ENCODE measurements around the gene CCDC188. TPM values are rescaled to one million over a fixed set of nuclear protein-coding genes. Genes with fewer than 3 reads are reported as not detected.
A peak's percentile ranks its signal among the peaks of the same experiment; 100 is the strongest.

CCDC188 gene
- total and polyA plus RNA-seq, 9 of the 15 experiments (the other 6 are each of a cell fraction or from before 2014, with no cell fraction given), result not detected

DNA sequence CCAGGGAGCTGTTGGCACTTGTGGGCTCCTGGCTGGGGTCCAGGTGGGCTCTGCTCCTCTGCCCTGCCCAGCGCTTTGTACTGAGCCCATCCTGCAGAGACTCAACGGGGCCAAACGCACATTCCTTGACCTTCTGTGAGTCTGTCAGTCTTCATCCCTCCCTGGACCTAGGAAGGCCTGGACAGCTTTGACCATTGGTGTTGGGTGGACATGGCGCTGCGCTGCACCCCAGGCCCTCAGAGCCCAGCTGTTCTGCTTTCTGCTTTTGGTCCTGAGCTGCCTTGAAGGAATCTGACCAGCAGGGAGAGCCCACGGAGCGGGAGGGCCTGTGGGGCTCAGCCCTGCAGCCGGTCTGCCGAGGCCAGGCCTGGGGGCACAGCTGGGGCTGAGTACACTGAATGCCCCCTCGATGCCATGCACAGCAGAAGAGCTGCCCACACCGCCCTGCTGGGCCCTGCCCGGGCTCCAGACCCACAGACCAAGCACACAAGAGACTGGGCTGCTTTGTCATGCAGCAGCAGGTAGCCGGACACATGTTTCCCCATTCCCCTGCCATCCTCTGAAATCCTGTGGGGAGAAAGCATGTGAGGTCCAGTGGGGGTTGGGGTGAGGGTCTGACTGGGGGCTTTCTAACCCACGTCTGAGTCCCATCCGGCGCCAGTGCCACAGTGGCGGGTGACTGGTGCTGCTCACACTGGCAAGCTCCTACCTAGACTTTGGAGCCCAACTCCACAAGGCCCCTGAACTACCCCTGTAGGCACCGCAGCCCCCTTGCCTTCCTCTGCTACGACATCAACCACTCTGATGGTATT is 24.1 kb upstream of the CCDC188 start (continued):
- TF ChIP-seq, protein P1, sequence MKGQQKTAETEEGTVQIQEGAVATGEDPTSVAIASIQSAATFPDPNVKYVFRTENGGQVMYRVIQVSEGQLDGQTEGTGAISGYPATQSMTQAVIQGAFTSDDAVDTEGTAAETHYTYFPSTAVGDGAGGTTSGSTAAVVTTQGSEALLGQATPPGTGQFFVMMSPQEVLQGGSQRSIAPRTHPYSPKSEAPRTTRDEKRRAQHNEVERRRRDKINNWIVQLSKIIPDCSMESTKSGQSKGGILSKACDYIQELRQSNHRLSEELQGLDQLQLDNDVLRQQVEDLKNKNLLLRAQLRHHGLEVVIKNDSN (CRISPR knock-in tag; IDR thresholded peaks at IDR 0.05), result 0 out of 2 replicates have a peak, but pooled peaks have one; percentile 40
- TF ChIP-seq ZFP36 (IDR thresholded peaks at IDR 0.05; ENCODE audit: low read depth, low read length, partially characterized antibody) (peak; percentile 50), DACH1 (IDR thresholded peaks at IDR 0.05; ENCODE audit: partially characterized antibody) (peak; percentile 80), BRCA1 (IDR thresholded peaks at IDR 0.05) (no peak), BRCA1 (CRISPR knock-in tag; IDR thresholded peaks at IDR 0.05) (0 out of 2 replicates have a peak, but pooled peaks have one; percentile 85), STAG1 (CRISPR knock-in tag; IDR thresholded peaks at IDR 0.05; ENCODE audit: borderline replicate concordance) (peak; percentile 24), CEBPG (CRISPR knock-in tag; IDR thresholded peaks at IDR 0.05) (0 out of 2 replicates have a peak, but pooled peaks have one; percentile 48), CEBPG (tag; conservative IDR thresholded peaks at IDR 0.05 in 1 of 2, IDR thresholded peaks at IDR 0.05 in 1 of 2) (no peak), ZC3H4 (CRISPR knock-in tag; IDR thresholded peaks at IDR 0.05; ENCODE audit: borderline replicate concordance) (peak; percentile 83; the same call in 1 of the 2 replicates), MYBL2 (IDR thresholded peaks at IDR 0.05; ENCODE audit: low read depth) (no peak), MYBL2 (CRISPR knock-in tag; IDR thresholded peaks at IDR 0.05; ENCODE audit: borderline replicate concordance) (peak; percentile 60; the same call in 1 of the 2 replicates), ZNF175 (CRISPR knock-in tag; IDR thresholded peaks at IDR 0.05; ENCODE audit: low read depth) (no peak)
- TF ChIP-seq, protein P2, sequence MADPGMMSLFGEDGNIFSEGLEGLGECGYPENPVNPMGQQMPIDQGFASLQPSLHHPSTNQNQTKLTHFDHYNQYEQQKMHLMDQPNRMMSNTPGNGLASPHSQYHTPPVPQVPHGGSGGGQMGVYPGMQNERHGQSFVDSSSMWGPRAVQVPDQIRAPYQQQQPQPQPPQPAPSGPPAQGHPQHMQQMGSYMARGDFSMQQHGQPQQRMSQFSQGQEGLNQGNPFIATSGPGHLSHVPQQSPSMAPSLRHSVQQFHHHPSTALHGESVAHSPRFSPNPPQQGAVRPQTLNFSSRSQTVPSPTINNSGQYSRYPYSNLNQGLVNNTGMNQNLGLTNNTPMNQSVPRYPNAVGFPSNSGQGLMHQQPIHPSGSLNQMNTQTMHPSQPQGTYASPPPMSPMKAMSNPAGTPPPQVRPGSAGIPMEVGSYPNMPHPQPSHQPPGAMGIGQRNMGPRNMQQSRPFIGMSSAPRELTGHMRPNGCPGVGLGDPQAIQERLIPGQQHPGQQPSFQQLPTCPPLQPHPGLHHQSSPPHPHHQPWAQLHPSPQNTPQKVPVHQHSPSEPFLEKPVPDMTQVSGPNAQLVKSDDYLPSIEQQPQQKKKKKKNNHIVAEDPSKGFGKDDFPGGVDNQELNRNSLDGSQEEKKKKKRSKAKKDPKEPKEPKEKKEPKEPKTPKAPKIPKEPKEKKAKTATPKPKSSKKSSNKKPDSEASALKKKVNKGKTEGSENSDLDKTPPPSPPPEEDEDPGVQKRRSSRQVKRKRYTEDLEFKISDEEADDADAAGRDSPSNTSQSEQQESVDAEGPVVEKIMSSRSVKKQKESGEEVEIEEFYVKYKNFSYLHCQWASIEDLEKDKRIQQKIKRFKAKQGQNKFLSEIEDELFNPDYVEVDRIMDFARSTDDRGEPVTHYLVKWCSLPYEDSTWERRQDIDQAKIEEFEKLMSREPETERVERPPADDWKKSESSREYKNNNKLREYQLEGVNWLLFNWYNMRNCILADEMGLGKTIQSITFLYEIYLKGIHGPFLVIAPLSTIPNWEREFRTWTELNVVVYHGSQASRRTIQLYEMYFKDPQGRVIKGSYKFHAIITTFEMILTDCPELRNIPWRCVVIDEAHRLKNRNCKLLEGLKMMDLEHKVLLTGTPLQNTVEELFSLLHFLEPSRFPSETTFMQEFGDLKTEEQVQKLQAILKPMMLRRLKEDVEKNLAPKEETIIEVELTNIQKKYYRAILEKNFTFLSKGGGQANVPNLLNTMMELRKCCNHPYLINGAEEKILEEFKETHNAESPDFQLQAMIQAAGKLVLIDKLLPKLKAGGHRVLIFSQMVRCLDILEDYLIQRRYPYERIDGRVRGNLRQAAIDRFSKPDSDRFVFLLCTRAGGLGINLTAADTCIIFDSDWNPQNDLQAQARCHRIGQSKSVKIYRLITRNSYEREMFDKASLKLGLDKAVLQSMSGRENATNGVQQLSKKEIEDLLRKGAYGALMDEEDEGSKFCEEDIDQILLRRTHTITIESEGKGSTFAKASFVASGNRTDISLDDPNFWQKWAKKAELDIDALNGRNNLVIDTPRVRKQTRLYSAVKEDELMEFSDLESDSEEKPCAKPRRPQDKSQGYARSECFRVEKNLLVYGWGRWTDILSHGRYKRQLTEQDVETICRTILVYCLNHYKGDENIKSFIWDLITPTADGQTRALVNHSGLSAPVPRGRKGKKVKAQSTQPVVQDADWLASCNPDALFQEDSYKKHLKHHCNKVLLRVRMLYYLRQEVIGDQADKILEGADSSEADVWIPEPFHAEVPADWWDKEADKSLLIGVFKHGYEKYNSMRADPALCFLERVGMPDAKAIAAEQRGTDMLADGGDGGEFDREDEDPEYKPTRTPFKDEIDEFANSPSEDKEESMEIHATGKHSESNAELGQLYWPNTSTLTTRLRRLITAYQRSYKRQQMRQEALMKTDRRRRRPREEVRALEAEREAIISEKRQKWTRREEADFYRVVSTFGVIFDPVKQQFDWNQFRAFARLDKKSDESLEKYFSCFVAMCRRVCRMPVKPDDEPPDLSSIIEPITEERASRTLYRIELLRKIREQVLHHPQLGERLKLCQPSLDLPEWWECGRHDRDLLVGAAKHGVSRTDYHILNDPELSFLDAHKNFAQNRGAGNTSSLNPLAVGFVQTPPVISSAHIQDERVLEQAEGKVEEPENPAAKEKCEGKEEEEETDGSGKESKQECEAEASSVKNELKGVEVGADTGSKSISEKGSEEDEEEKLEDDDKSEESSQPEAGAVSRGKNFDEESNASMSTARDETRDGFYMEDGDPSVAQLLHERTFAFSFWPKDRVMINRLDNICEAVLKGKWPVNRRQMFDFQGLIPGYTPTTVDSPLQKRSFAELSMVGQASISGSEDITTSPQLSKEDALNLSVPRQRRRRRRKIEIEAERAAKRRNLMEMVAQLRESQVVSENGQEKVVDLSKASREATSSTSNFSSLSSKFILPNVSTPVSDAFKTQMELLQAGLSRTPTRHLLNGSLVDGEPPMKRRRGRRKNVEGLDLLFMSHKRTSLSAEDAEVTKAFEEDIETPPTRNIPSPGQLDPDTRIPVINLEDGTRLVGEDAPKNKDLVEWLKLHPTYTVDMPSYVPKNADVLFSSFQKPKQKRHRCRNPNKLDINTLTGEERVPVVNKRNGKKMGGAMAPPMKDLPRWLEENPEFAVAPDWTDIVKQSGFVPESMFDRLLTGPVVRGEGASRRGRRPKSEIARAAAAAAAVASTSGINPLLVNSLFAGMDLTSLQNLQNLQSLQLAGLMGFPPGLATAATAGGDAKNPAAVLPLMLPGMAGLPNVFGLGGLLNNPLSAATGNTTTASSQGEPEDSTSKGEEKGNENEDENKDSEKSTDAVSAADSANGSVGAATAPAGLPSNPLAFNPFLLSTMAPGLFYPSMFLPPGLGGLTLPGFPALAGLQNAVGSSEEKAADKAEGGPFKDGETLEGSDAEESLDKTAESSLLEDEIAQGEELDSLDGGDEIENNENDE (IDR thresholded peaks at IDR 0.05; ENCODE audit: low read depth, low read length), result peak; percentile 51
